Left ventricle myocardium inferior (tissue), 1 donor: ENCODE results near the gene FPGS. TPM values are rescaled to one million over a fixed set of nuclear protein-coding genes. Genes with fewer than 3 reads are reported as not detected.
"Not testable (repeated sequence)": the region's sequence is repeated elsewhere in the genome, so short reads cannot be mapped to it uniquely, and the experiment has no call there.

Experiments
- DNase-seq: peaks from one replicate; pipeline ENCODE4 v3.0.0-alpha.2; 2020
- H3K27ac ChIP-seq: fragments of 200-600 bp; replicated peaks from 2 replicates; pipeline ENCODE4 v1.8.0; 2021
- H3K27me3 ChIP-seq: fragments of 200-600 bp; 2 replicates; pipeline ENCODE4 v1.8.0; 2021; ENCODE audit warnings: low read depth
- H3K36me3 ChIP-seq: fragments of 200-600 bp; 2 replicates; pipeline ENCODE4 v1.8.0; 2021
- H3K4me1 ChIP-seq: fragments of 200-600 bp; 2 replicates; pipeline ENCODE4 v1.8.0; 2021
- H3K4me3 ChIP-seq: fragments of 200-600 bp; 2 replicates; pipeline ENCODE4 v1.8.0; 2021; ENCODE audit warnings: mild to moderate bottlenecking, moderate library complexity
- H3K9me3 ChIP-seq: fragments of 200-600 bp; replicated peaks from 2 replicates; pipeline ENCODE4 v1.8.0; 2021
- CTCF ChIP-seq: fragments of 200-600 bp; IDR thresholded peaks from 2 replicates; pipeline ENCODE4 v1.8.0; 2021; ENCODE audit warnings: antibody characterized with exemption, mild to moderate bottlenecking, borderline replicate concordance
- intact Hi-C: fragments of 100-400 bp; cut with micrococcal nuclease; formaldehyde crosslinking; loops from one replicate; pipeline ENCODE4 v1.11.0; 2022
- total RNA-seq: library from RNA; stranded (reverse); fragmentation: NEBNext Ultra II Directional; extraction: Animal tissue kit (Norgen Biotek cat#: 25700); gene quantifications from one replicate; pipeline ENCODE4 v1.2.1, GENCODE V29; 2021
- donor health status: DM: no; HTN: yes; CAD: no; lungs with severe emphysema.

The FPGS gene
- total RNA-seq, 1 donor from 2014 or later: 38.0 TPM

- DNase-seq: no peak
These were observed 47.3 kb upstream of the FPGS start for GRCh38 chr9:127755061-127756060.

GRCh38 chr9:127756233-127756632 lies 46.4 kb upstream of the FPGS start:
- Histone ChIP-seq H3K36me3 (no peaks in the 10 kb centered on the region), H3K9me3 (no peaks in the 10 kb centered on the region), H3K4me1 (peaks cover 93% of the 10 kb centered on the region), H3K27me3 (peaks cover 60% of the 10 kb centered on the region), H3K27ac (peak overlapping the region; percentile 93), H3K4me3 (peak overlapping the region; percentile 59)
- intact Hi-C loops: no loop called here
- no peak for DNase-seq
- no peak for TF ChIP-seq CTCF

More at GRCh38 chr9:127755061-127756060, 47.3 kb upstream of the FPGS start:
- TF ChIP-seq CTCF: no peak
- Histone ChIP-seq H3K27me3 (peaks cover 60% of the 10 kb centered on the region), H3K9me3 (no peaks in the 10 kb centered on the region), H3K4me1 (peaks cover 86% of the 10 kb centered on the region), H3K36me3 (peaks cover 8% of the 10 kb centered on the region), H3K27ac (peak overlapping the region; percentile 93), H3K4me3 (peak overlapping the region; percentile 59)
- intact Hi-C loops: no loop called here

GRCh38 chr9:127756776-127757175 lies 45.9 kb upstream of the FPGS start:
- H3K9me3 ChIP-seq, H3K36me3 ChIP-seq, intact Hi-C loops, DNase-seq: not testable (repeated sequence)
- Histone ChIP-seq H3K4me3 (peak overlapping the region; percentile 59), H3K27ac (peak overlapping the region; percentile 93), H3K4me1 (peaks cover 93% of the 10 kb centered on the region), H3K27me3 (peaks cover 66% of the 10 kb centered on the region)

- Histone ChIP-seq H3K4me1 (peaks cover 91% of the 10 kb centered on the region), H3K9me3 (no peaks in the 10 kb centered on the region), H3K36me3 (no peaks in the 10 kb centered on the region), H3K4me3 (peak overlapping the region; percentile 65), H3K27ac (peak overlapping the region; percentile 93), H3K27me3 (peaks cover 63% of the 10 kb centered on the region)
- intact Hi-C loops: no loop called here
- no peak for DNase-seq
- no peak for TF ChIP-seq CTCF
These were observed 43.8 kb upstream of the FPGS start for GRCh38 chr9:127758843-127759242.

GRCh38 chr9:127761061-127761460 lies 41.6 kb upstream of the FPGS start:
- DNase-seq: no peak
- TF ChIP-seq CTCF: no peak
- H3K4me3 ChIP-seq: peak overlapping the region; percentile 65
- peaks cover 41% of the 10 kb centered on the region for H3K27me3 ChIP-seq
- intact Hi-C loops: no loop called here
- H3K27ac ChIP-seq: peak overlapping the region; percentile 93
- H3K9me3 ChIP-seq: no peaks in the 10 kb centered on the region
- peaks cover 91% of the 10 kb centered on the region for H3K4me1 ChIP-seq
- H3K36me3 ChIP-seq: no peaks in the 10 kb centered on the region

GRCh38 chr9:127761491-127761956 lies 41.2 kb upstream of the FPGS start:
- H3K36me3 ChIP-seq: no peaks in the 10 kb centered on the region
- peaks cover 36% of the 10 kb centered on the region for H3K27me3 ChIP-seq
- peak overlapping the region; percentile 65 for H3K4me3 ChIP-seq
- H3K4me1 ChIP-seq: peaks cover 91% of the 10 kb centered on the region
- TF ChIP-seq CTCF: no peak
- H3K27ac ChIP-seq: peak overlapping the region; percentile 93
- H3K9me3 ChIP-seq: no peaks in the 10 kb centered on the region
- intact Hi-C loops: no loop called here
- no peak for DNase-seq
